ENCODE data around the gene SETD2. TPM values are rescaled to one million over a fixed set of nuclear protein-coding genes. Genes with fewer than 3 reads are reported as not detected.

SETD2 gene
- total RNA-seq, 1 experiment from 2014 or later, result 24.1 TPM

DNA sequence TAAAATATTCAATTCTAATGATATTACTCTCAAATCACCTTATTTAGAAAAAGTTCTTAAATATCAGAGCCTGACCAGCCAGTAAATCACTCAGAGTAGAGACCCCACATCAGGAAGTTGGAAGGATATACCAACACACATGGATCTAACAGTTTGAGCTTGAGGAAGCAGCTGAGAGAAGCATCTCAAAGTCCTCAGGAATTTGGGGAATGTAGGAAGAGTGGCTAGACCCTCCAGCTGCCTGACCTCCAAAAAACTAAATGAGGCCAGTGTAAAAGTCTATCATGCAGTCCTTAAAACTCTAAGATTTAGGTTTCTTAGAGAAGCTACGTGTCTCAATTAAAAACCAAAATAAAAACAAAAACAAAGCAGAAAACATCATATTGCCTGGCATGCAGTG is 55.4 kb downstream of the SETD2 start:
- no peaks in the 10 kb centered on the region for H4K20me1 ChIP-seq (ENCODE audit: low read length)
- H3K4me3 ChIP-seq (ENCODE audit: low read length), result no peak overlapping the region
- peaks cover 3% of the 10 kb centered on the region for H3K4me1 ChIP-seq (ENCODE audit: insufficient read depth, low read length)
- H3K27me3 ChIP-seq (ENCODE audit: low read length), result no peaks in the 10 kb centered on the region
- intact Hi-C loops (cut with micrococcal nuclease), result no loop called here
- H2AFZ ChIP-seq (ENCODE audit: low read length), result no peak overlapping the region
- TF ChIP-seq EZH2 (IDR thresholded peaks at IDR 0.05; ENCODE audit: low read length, unreplicated experiment) (no peak), EZH2phosphoT487 (IDR thresholded peaks at IDR 0.05; ENCODE audit: borderline replicate concordance, low read length) (no peak)
- TF ChIP-seq, protein P1, sequence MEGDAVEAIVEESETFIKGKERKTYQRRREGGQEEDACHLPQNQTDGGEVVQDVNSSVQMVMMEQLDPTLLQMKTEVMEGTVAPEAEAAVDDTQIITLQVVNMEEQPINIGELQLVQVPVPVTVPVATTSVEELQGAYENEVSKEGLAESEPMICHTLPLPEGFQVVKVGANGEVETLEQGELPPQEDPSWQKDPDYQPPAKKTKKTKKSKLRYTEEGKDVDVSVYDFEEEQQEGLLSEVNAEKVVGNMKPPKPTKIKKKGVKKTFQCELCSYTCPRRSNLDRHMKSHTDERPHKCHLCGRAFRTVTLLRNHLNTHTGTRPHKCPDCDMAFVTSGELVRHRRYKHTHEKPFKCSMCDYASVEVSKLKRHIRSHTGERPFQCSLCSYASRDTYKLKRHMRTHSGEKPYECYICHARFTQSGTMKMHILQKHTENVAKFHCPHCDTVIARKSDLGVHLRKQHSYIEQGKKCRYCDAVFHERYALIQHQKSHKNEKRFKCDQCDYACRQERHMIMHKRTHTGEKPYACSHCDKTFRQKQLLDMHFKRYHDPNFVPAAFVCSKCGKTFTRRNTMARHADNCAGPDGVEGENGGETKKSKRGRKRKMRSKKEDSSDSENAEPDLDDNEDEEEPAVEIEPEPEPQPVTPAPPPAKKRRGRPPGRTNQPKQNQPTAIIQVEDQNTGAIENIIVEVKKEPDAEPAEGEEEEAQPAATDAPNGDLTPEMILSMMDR (conservative IDR thresholded peaks at IDR 0.05; ENCODE audit: low read depth, low read length), result no peak
- H3K9ac ChIP-seq (ENCODE audit: low read length), result no peak overlapping the region
- no peak overlapping the region for H3K27ac ChIP-seq (ENCODE audit: low read length)
- ChIA-PET CTCF (no interaction called here), POLR2A (ENCODE audit: unreplicated experiment) (interaction anchor here (0.7 kb wide), 1 partner anchor 111 kb away, joined by 4 read pairs; no protein-coding TSS in a partner anchor)
- H3K79me2 ChIP-seq (ENCODE audit: low read length), result no peaks in the 10 kb centered on the region
- no peaks in the 10 kb centered on the region for H3K9me2 ChIP-seq (replicated peaks; ENCODE audit: low read length)
- BruUV-seq (replicated peaks), result no TSS peak
- no peak for ATAC-seq
- no peaks in the 10 kb centered on the region for H3K9me3 ChIP-seq (ENCODE audit: low read length)
- H3K36me3 ChIP-seq (ENCODE audit: low read depth, low read length), result peaks cover 29% of the 10 kb centered on the region
- H3F3A ChIP-seq (ENCODE audit: low read length, unreplicated experiment), result no peaks in the 10 kb centered on the region
- DNase-seq, result no peak
- H3K4me2 ChIP-seq (ENCODE audit: low read length), result no peak overlapping the region

DNA sequence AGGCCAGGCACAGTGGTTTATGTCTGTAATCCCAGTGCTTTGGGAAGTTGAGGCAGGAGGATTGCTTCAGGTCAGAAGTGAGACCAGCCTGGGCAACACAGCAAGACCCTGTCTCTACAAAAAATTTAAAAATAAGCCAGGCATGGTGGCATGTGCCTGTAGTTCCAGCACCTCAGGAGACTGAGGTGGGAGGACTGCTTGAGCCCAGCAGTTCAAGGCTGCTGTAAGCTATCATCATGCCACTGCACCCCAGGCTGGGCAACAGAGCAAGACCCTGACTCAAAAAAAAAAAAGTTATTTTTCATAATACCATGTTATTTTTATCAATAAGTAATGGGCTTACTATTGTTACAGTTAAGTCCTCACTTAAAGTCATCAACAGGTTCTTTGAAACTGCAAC is 59.7 kb downstream of the SETD2 start:
- Histone ChIP-seq H4K20me1 (ENCODE audit: low read length) (no peaks in the 10 kb centered on the region), H3K4me3 (ENCODE audit: low read length) (no peak overlapping the region), H3K9me2 (replicated peaks; ENCODE audit: low read length) (no peaks in the 10 kb centered on the region), H3K27me3 (ENCODE audit: low read length) (no peaks in the 10 kb centered on the region), H3K27ac (ENCODE audit: low read length) (no peak overlapping the region), H2AFZ (ENCODE audit: low read length) (no peak overlapping the region), H3K4me2 (ENCODE audit: low read length) (no peak overlapping the region), H3K4me1 (ENCODE audit: insufficient read depth, low read length) (no peaks in the 10 kb centered on the region), H3K9ac (ENCODE audit: low read length) (no peak overlapping the region), H3K79me2 (ENCODE audit: low read length) (no peaks in the 10 kb centered on the region), H3F3A (ENCODE audit: low read length, unreplicated experiment) (no peaks in the 10 kb centered on the region), H3K9me3 (ENCODE audit: low read length) (no peaks in the 10 kb centered on the region), H3K36me3 (ENCODE audit: low read depth, low read length) (peaks cover 14% of the 10 kb centered on the region; the same call in 1 of the 2 replicates)
- no TSS peak for BruUV-seq (replicated peaks)
- ChIA-PET POLR2A (ENCODE audit: unreplicated experiment) (no interaction called here), CTCF (no interaction called here)
- TF ChIP-seq EZH2phosphoT487 (IDR thresholded peaks at IDR 0.05; ENCODE audit: borderline replicate concordance, low read length), result no peak
- ATAC-seq (no peak), DNase-seq (no peak)
- intact Hi-C loops (cut with micrococcal nuclease), result no loop called here

DNA sequence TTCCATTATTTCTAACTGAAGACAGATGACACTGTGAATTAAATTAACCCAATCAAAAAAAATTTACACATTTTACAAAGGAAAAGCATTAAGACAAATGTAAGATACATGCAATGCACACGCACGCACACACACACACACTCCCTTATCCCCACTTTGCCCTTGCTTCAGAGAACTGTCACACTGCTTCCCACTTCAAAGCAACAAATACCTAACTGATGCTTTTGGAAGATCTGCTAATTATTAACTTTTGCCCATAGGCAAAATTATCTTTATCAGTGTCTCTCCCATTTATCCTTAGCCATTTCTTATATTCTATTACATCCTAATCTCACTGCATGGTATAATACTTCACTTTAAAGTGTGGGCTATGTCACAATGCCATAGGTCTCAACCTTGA is 60.3 kb downstream of the SETD2 start:
- H3K4me3 ChIP-seq (ENCODE audit: low read length), result no peak overlapping the region
- no peaks in the 10 kb centered on the region for H3K27me3 ChIP-seq (ENCODE audit: low read length)
- intact Hi-C loops (cut with micrococcal nuclease), result no loop called here
- TF ChIP-seq EZH2 (IDR thresholded peaks at IDR 0.05; ENCODE audit: low read length, unreplicated experiment), result no peak
- no peak for TF ChIP-seq EZH2phosphoT487 (IDR thresholded peaks at IDR 0.05; ENCODE audit: borderline replicate concordance, low read length)
- TF ChIP-seq, protein P1 (conservative IDR thresholded peaks at IDR 0.05; ENCODE audit: low read depth, low read length), result no peak
- ChIA-PET CTCF (no interaction called here), POLR2A (ENCODE audit: unreplicated experiment) (no interaction called here)
- no peaks in the 10 kb centered on the region for H3K9me3 ChIP-seq (ENCODE audit: low read length)
- ATAC-seq (no peak), DNase-seq (no peak)
- no peaks in the 10 kb centered on the region for H3K79me2 ChIP-seq (ENCODE audit: low read length)
- no peaks in the 10 kb centered on the region for H4K20me1 ChIP-seq (ENCODE audit: low read length)
- no peak overlapping the region for H3K9ac ChIP-seq (ENCODE audit: low read length)
- H3K36me3 ChIP-seq (ENCODE audit: low read depth, low read length), result peaks cover 14% of the 10 kb centered on the region; the same call in 1 of the 2 replicates
- no TSS peak for BruUV-seq (replicated peaks)
- H2AFZ ChIP-seq (ENCODE audit: low read length), result no peak overlapping the region
- no peak overlapping the region for H3K4me2 ChIP-seq (ENCODE audit: low read length)
- no peaks in the 10 kb centered on the region for H3K4me1 ChIP-seq (ENCODE audit: insufficient read depth, low read length)
- H3F3A ChIP-seq (ENCODE audit: low read length, unreplicated experiment), result no peaks in the 10 kb centered on the region
- H3K27ac ChIP-seq (ENCODE audit: low read length), result no peak overlapping the region
- no peaks in the 10 kb centered on the region for H3K9me2 ChIP-seq (replicated peaks; ENCODE audit: low read length)
